HEK293 (cell line): Measurements from ENCODE around the gene SLC7A10.

Experiments used
- GFI1B ChIP-seq: fragments of 450-650 bp; formaldehyde crosslinking; IDR thresholded peaks from 2 replicates; pipeline ENCODE4 v1.5.1; 2016; ENCODE audit warnings: missing biosample characterization, missing genetic modification characterization
- GLI2 ChIP-seq: fragments of 450-650 bp; formaldehyde crosslinking; IDR thresholded peaks from 2 replicates; pipeline ENCODE4; 2017; ENCODE audit warnings: missing biosample characterization, missing genetic modification characterization, low read depth, borderline replicate concordance
- SETDB1 ChIP-seq: IDR thresholded peaks from one replicate; pipeline ENCODE4 v1.6.1; 2017; ENCODE audit warnings: mild to moderate bottlenecking, low read length, moderate library complexity, mixed read lengths; ENCODE audit not compliant: insufficient read length
- WT1 ChIP-seq: fragments of 450-650 bp; formaldehyde crosslinking; IDR thresholded peaks from 2 replicates; pipeline ENCODE4 v1.5.1; 2016; ENCODE audit warnings: missing biosample characterization, missing genetic modification characterization
- ZNF19 ChIP-seq: fragments of 450-650 bp; formaldehyde crosslinking; IDR thresholded peaks from 2 replicates; pipeline ENCODE4; 2016; ENCODE audit warnings: missing biosample characterization, missing genetic modification characterization, low read depth
- ZNF354C ChIP-seq: fragments of 450-650 bp; formaldehyde crosslinking; IDR thresholded peaks from 2 replicates; pipeline ENCODE4 v1.5.1; 2016; ENCODE audit warnings: missing biosample characterization, missing genetic modification characterization, low read depth, borderline replicate concordance
- ZNF404 ChIP-seq: fragments of 450-650 bp; formaldehyde crosslinking; IDR thresholded peaks from 2 replicates; pipeline ENCODE4 v1.5.1; 2017; ENCODE audit warnings: missing biosample characterization, missing genetic modification characterization
- ZNF501 ChIP-seq: fragments of 450-650 bp; formaldehyde crosslinking; IDR thresholded peaks from 2 replicates; pipeline ENCODE4 v1.5.1; 2016; ENCODE audit warnings: missing biosample characterization, missing genetic modification characterization
- TF ChIP-seq, protein P1 (sequence below): fragments of 450-650 bp; formaldehyde crosslinking; IDR thresholded peaks from 2 replicates; pipeline ENCODE4 v1.5.1; 2016; ENCODE audit warnings: missing biosample characterization, missing genetic modification characterization
- TF ChIP-seq, protein P2 (sequence below): fragments of 450-650 bp; formaldehyde crosslinking; IDR thresholded peaks from 2 replicates; pipeline ENCODE4 v1.5.1; 2016; ENCODE audit warnings: missing biosample characterization, missing genetic modification characterization

DNA sequence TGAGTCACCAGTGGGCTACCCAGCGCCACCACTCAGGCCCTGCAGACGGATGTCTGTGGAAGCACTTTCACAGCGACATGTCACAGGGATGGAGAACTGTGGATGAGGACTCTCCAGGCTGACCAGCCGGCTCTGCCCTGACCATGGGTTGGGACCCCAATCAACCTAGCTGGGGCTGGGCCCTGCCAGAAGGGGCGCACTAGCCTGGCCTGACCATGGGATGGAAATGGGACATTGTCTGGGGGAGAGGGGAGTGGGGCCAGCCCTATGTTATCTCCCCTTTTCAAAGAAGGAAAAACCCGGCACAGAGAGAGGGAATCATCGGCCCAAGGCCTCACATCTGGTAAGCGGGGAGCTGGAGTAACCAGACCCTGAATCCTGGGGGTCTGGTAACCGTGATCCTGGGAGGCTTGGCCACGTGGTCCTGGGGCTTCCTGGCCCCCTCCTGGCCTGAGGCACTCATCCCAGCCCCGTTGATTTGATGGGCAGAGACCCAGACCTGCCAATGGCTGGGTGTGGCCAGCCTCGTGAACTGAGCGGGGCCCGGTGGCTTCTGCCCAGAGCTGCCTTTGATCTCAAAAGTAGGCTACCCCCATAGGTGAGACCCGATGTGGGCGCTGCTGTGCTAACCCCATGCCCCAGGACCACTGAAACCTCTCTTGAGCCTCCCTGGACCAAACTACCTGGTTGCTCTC, 11.2 kb upstream of the SLC7A10 start:
- no peak for TF ChIP-seq GLI2 (tag by site-specific recombination)
- no peak for TF ChIP-seq GFI1B (tag by site-specific recombination)
- no peak for TF ChIP-seq WT1 (tag by site-specific recombination)
- TF ChIP-seq, protein P1, sequence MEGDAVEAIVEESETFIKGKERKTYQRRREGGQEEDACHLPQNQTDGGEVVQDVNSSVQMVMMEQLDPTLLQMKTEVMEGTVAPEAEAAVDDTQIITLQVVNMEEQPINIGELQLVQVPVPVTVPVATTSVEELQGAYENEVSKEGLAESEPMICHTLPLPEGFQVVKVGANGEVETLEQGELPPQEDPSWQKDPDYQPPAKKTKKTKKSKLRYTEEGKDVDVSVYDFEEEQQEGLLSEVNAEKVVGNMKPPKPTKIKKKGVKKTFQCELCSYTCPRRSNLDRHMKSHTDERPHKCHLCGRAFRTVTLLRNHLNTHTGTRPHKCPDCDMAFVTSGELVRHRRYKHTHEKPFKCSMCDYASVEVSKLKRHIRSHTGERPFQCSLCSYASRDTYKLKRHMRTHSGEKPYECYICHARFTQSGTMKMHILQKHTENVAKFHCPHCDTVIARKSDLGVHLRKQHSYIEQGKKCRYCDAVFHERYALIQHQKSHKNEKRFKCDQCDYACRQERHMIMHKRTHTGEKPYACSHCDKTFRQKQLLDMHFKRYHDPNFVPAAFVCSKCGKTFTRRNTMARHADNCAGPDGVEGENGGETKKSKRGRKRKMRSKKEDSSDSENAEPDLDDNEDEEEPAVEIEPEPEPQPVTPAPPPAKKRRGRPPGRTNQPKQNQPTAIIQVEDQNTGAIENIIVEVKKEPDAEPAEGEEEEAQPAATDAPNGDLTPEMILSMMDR (tag by site-specific recombination), result no peak
- no peak for TF ChIP-seq ZNF501 (tag by site-specific recombination)
- TF ChIP-seq ZNF404 (tag by site-specific recombination), result no peak
- TF ChIP-seq ZNF19, result no peak
- TF ChIP-seq SETDB1, result no peak
- TF ChIP-seq, protein P2, sequence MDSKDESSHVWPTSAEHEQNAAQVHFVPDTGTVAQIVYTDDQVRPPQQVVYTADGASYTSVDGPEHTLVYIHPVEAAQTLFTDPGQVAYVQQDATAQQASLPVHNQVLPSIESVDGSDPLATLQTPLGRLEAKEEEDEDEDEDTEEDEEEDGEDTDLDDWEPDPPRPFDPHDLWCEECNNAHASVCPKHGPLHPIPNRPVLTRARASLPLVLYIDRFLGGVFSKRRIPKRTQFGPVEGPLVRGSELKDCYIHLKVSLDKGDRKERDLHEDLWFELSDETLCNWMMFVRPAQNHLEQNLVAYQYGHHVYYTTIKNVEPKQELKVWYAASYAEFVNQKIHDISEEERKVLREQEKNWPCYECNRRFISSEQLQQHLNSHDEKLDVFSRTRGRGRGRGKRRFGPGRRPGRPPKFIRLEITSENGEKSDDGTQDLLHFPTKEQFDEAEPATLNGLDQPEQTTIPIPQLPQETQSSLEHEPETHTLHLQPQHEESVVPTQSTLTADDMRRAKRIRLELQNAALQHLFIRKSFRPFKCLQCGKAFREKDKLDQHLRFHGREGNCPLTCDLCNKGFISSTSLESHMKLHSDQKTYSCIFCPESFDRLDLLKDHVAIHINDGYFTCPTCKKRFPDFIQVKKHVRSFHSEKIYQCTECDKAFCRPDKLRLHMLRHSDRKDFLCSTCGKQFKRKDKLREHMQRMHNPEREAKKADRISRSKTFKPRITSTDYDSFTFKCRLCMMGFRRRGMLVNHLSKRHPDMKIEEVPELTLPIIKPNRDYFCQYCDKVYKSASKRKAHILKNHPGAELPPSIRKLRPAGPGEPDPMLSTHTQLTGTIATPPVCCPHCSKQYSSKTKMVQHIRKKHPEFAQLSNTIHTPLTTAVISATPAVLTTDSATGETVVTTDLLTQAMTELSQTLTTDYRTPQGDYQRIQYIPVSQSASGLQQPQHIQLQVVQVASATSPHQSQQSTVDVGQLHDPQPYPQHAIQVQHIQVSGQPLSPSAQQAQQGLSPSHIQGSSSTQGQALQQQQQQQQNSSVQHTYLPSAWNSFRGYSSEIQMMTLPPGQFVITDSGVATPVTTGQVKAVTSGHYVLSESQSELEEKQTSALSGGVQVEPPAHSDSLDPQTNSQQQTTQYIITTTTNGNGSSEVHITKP, result no peak
- no peak for TF ChIP-seq ZNF354C (tag by site-specific recombination)
